Osteocyte (in vitro differentiated cells): ENCODE data around the gene UBAC1. TPM values are rescaled to one million over a fixed set of nuclear protein-coding genes. Genes with fewer than 3 reads are reported as not detected.
"Not testable (repeated sequence)": the region's sequence is repeated elsewhere in the genome, so short reads cannot be mapped to it uniquely, and the experiment has no call there.

ENCODE experiments used
- DNase-seq: peaks from one replicate; pipeline ENCODE4 v3.0.0; 2021; ENCODE audit warnings: mixed read lengths; ENCODE audit not compliant: unreplicated experiment; ENCODE audit errors: extremely low spot score
- H3K27ac Mint-ChIP-seq: one replicate; pipeline ENCODE4 v1.8.0; 2021; ENCODE audit warnings: mild to moderate bottlenecking, mixed read lengths; ENCODE audit not compliant: unreplicated experiment
- H3K27me3 Mint-ChIP-seq: one replicate; pipeline ENCODE4 v1.8.0; 2021; ENCODE audit warnings: mixed read lengths; ENCODE audit not compliant: unreplicated experiment
- H3K36me3 Mint-ChIP-seq: one replicate; pipeline ENCODE4 v1.8.0; 2021; ENCODE audit warnings: mixed read lengths; ENCODE audit not compliant: unreplicated experiment
- H3K4me1 Mint-ChIP-seq: one replicate; pipeline ENCODE4 v1.8.0; 2021; ENCODE audit warnings: mixed read lengths; ENCODE audit not compliant: unreplicated experiment
- H3K4me3 Mint-ChIP-seq: one replicate; pipeline ENCODE4 v1.8.0; 2021; ENCODE audit warnings: mild to moderate bottlenecking, moderate library complexity, mixed read lengths; ENCODE audit not compliant: unreplicated experiment
- H3K9me3 Mint-ChIP-seq: one replicate; pipeline ENCODE4 v1.8.0; 2021; ENCODE audit warnings: mixed read lengths; ENCODE audit not compliant: unreplicated experiment
- total RNA-seq: library from RNA; stranded (reverse); gene quantifications from 2 replicates; pipeline ENCODE4 v1.2.1, GENCODE V29; 2021
- TF ChIP-seq, protein P1 (sequence below): fragments of 200-600 bp; sonication (generic); IDR thresholded peaks from 2 replicates; pipeline ENCODE4 v1.5.0; 2021; ENCODE audit warnings: antibody characterized with exemption, mild to moderate bottlenecking, moderate library complexity

Gene UBAC1
- total RNA-seq, 1 donor from 2014 or later = 38.9 TPM

- TF ChIP-seq, protein P1, sequence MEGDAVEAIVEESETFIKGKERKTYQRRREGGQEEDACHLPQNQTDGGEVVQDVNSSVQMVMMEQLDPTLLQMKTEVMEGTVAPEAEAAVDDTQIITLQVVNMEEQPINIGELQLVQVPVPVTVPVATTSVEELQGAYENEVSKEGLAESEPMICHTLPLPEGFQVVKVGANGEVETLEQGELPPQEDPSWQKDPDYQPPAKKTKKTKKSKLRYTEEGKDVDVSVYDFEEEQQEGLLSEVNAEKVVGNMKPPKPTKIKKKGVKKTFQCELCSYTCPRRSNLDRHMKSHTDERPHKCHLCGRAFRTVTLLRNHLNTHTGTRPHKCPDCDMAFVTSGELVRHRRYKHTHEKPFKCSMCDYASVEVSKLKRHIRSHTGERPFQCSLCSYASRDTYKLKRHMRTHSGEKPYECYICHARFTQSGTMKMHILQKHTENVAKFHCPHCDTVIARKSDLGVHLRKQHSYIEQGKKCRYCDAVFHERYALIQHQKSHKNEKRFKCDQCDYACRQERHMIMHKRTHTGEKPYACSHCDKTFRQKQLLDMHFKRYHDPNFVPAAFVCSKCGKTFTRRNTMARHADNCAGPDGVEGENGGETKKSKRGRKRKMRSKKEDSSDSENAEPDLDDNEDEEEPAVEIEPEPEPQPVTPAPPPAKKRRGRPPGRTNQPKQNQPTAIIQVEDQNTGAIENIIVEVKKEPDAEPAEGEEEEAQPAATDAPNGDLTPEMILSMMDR = no peak
- H3K27me3 Mint-ChIP-seq = no peaks in the 10 kb centered on the region
- H3K27ac Mint-ChIP-seq = peak overlapping the region; percentile 62
- peaks cover 11% of the 10 kb centered on the region for H3K4me1 Mint-ChIP-seq
- H3K4me3 Mint-ChIP-seq = no peak overlapping the region
- peaks cover 39% of the 10 kb centered on the region for H3K36me3 Mint-ChIP-seq
- H3K9me3 Mint-ChIP-seq = no peaks in the 10 kb centered on the region
- no peak for DNase-seq
These were observed 11.0 kb downstream of the UBAC1 start for GRCh38 chr9:135950135-135950682.

GRCh38 chr9:135949501-135950134 is 11.6 kb downstream of the UBAC1 start:
- Mint-ChIP-seq H3K36me3 (peaks cover 42% of the 10 kb centered on the region), H3K4me3 (no peak overlapping the region), H3K4me1 (peaks cover 11% of the 10 kb centered on the region), H3K9me3 (no peaks in the 10 kb centered on the region), H3K27ac (no peak overlapping the region), H3K27me3 (no peaks in the 10 kb centered on the region)
- DNase-seq = no peak
- TF ChIP-seq, protein P1 = no peak

GRCh38 chr9:135948968-135949367 is 12.2 kb downstream of the UBAC1 start:
- H3K36me3 Mint-ChIP-seq = peaks cover 46% of the 10 kb centered on the region
- peak overlapping the region; percentile 2 for H3K27ac Mint-ChIP-seq
- no peak overlapping the region for H3K4me3 Mint-ChIP-seq

DNA sequence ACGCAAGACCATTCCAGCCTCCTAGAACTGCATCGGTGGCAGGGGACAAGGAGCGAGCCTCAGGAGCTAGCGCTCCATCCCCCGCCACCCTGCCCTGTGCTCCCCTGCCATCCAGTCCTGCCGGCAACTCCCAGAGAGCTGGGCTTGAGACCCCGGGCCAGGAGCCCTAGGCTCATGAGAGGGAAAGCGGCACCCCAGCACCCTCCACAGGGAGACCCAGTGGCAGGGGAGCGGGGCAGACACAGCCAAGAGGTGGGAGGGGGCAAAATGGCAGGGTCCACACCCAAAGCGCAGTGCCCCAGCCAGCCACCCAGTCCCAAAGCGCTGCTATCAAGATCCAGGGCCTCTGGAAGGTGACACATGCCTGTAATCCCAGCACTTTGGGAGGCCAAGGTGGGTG is 12.7 kb downstream of the UBAC1 start:
- Mint-ChIP-seq H3K36me3 (peaks cover 46% of the 10 kb centered on the region), H3K4me1 (peaks cover 11% of the 10 kb centered on the region), H3K27ac (no peak overlapping the region), H3K27me3 (no peaks in the 10 kb centered on the region), H3K9me3 (no peaks in the 10 kb centered on the region), H3K4me3 (no peak overlapping the region)
- DNase-seq = no peak
- TF ChIP-seq, protein P1 = no peak

More at GRCh38 chr9:135948968-135949367, 12.2 kb downstream of the UBAC1 start:
- TF ChIP-seq, protein P1 = no peak
- Mint-ChIP-seq H3K4me1 (peaks cover 11% of the 10 kb centered on the region), H3K27me3 (no peaks in the 10 kb centered on the region), H3K9me3 (no peaks in the 10 kb centered on the region)
- no peak for DNase-seq

GRCh38 chr9:135947582-135947981 is 13.6 kb downstream of the UBAC1 start:
- Mint-ChIP-seq H3K27ac (no peak overlapping the region), H3K4me3 (no peak overlapping the region), H3K4me1 (peaks cover 11% of the 10 kb centered on the region), H3K27me3 (no peaks in the 10 kb centered on the region), H3K9me3 (no peaks in the 10 kb centered on the region), H3K36me3 (peaks cover 41% of the 10 kb centered on the region)
- TF ChIP-seq, protein P1 = no peak
- no peak for DNase-seq

- peaks cover 40% of the 10 kb centered on the region for H3K36me3 Mint-ChIP-seq
- not testable (repeated sequence) for H3K27ac Mint-ChIP-seq, DNase-seq, H3K4me1 Mint-ChIP-seq, H3K9me3 Mint-ChIP-seq, H3K27me3 Mint-ChIP-seq, H3K4me3 Mint-ChIP-seq
These were observed 14.1 kb downstream of the UBAC1 start for GRCh38 chr9:135947105-135947504.
